DND-41 (cell line): ENCODE results near the gene FAM3B.

Experiments
- CTCF ChIP-seq: IDR thresholded peaks from 2 replicates; pipeline ENCODE4 v1.5.1; 2012; ENCODE audit warnings: borderline replicate concordance, low read length, moderate library complexity, mild to moderate bottlenecking; ENCODE audit not compliant: poor library complexity, severe bottlenecking; ENCODE audit errors: extremely low read depth
- EZH2 ChIP-seq: IDR thresholded peaks from 3 replicates; pipeline ENCODE4 v1.6.1; 2012; ENCODE audit warnings: borderline replicate concordance, low read depth, mild to moderate bottlenecking, moderate library complexity, low read length, inconsistent platforms; ENCODE audit not compliant: severe bottlenecking

- TF ChIP-seq CTCF (no peak), EZH2 (no peak)
Measured at GRCh38 chr21:41321908-41322495, 5.4 kb downstream of the FAM3B start.
